ENCODE measurements around the gene INPP5E. TPM values are rescaled to one million over a fixed set of nuclear protein-coding genes. Genes with fewer than 3 reads are reported as not detected.
A peak's percentile ranks its signal among the peaks of the same experiment; 100 is the strongest.

INPP5E gene
- total RNA-seq, 2 experiments from 2014 or later: 17.2 to 19.4 TPM

GRCh38 chr9:136402067-136402466 lies 37.6 kb downstream of the INPP5E start:
- Mint-ChIP-seq H3K4me3 (peak overlapping the region; percentile 42), H3K9me3 (no peaks in the 10 kb centered on the region), H3K36me3 (ENCODE audit: low read depth) (peaks cover 35% of the 10 kb centered on the region), H3K27me3 (no peaks in the 10 kb centered on the region), H3K4me1 (ENCODE audit: low read depth) (peaks cover 48% of the 10 kb centered on the region), H3K27ac (peak overlapping the region; percentile 44)
- TF ChIP-seq CTCF (IDR thresholded peaks at IDR 0.05): no peak
- ATAC-seq (ENCODE audit: poor library complexity) (no peak), DNase-seq (no peak)
- Histone ChIP-seq H3K4me1 (ENCODE audit: insufficient read depth, low read length) (peaks cover 74% of the 10 kb centered on the region), H3K4me3 (ENCODE audit: low read length) (no peak overlapping the region), H3K36me3 (ENCODE audit: insufficient read depth, low read length) (peaks cover 27% of the 10 kb centered on the region), H3K27ac (ENCODE audit: low read depth in 1 of 2, low read length in 2 of 2) (no peak overlapping the region), H3K27me3 (ENCODE audit: control insufficient read depth in 1 of 2, insufficient read depth in 2 of 2, low read length in 2 of 2) (no peaks in the 10 kb centered on the region), H3K9me3 (ENCODE audit: control insufficient read depth in 1 of 2, insufficient read depth in 1 of 2, low read length in 2 of 2) (no peaks in the 10 kb centered on the region)
- ChIA-PET POLR2A (interaction anchor here (1.9 to 2.8 kb wide), 2 partner anchors 8 to 135 kb away, joined by 4 to 18 read pairs; partner anchors contain the start of genes ENTR1 and PMPCA), CTCF (interaction anchor here (3.2 kb wide), 1 partner anchor 39 kb away, joined by 12 read pairs; the partner anchor contains the start of gene DNLZ)
- intact Hi-C loops (cut with DNase I, micrococcal nuclease): loop anchor here in 1 of 2 experiments (10.0 kb wide), 3 partner anchors 143 to 437 kb away; partner anchors contain the start of genes NOTCH1, RABL6 and UBAC1

- Histone ChIP-seq H3K27me3 (ENCODE audit: control insufficient read depth in 1 of 2, insufficient read depth in 2 of 2, low read length in 2 of 2) (no peaks in the 10 kb centered on the region), H3K9me3 (ENCODE audit: control insufficient read depth in 1 of 2, insufficient read depth in 1 of 2, low read length in 2 of 2) (no peaks in the 10 kb centered on the region), H3K36me3 (ENCODE audit: insufficient read depth, low read length) (peaks cover 29% of the 10 kb centered on the region), H3K4me3 (ENCODE audit: low read length) (no peak overlapping the region), H3K27ac (ENCODE audit: low read depth in 1 of 2, low read length in 2 of 2) (no peak overlapping the region), H3K4me1 (ENCODE audit: insufficient read depth, low read length) (peaks cover 69% of the 10 kb centered on the region)
- no peaks in the 10 kb centered on the region for H3K9me3 Mint-ChIP-seq
- DNase-seq (no peak), ATAC-seq (ENCODE audit: poor library complexity) (no peak)
- H3K36me3 Mint-ChIP-seq (ENCODE audit: low read depth): peaks cover 38% of the 10 kb centered on the region
- peaks cover 48% of the 10 kb centered on the region for H3K4me1 Mint-ChIP-seq (ENCODE audit: low read depth)
- no peak for TF ChIP-seq CTCF (IDR thresholded peaks at IDR 0.05)
- ChIA-PET POLR2A (interaction anchor here (1.2 to 2.8 kb wide), 4 partner anchors 8 to 134 kb away, joined by 3 to 18 read pairs (median 6); partner anchors contain the start of genes DNLZ, ENTR1 and PMPCA), CTCF (interaction anchor here (1.2 to 3.2 kb wide), 3 partner anchors 8 to 38 kb away, joined by 3 to 12 read pairs (median 4); partner anchors contain the start of genes DNLZ and ENTR1)
- peak overlapping the region; percentile 49 for H3K27ac Mint-ChIP-seq
- intact Hi-C loops (cut with DNase I, micrococcal nuclease): loop anchor here in 1 of 2 experiments (2.0 to 10.0 kb wide), 5 partner anchors 37 to 437 kb away; partner anchors contain the start of genes INPP5E, NOTCH1, RABL6 and SEC16A
- H3K27me3 Mint-ChIP-seq: no peaks in the 10 kb centered on the region
- peak overlapping the region; percentile 74 for H3K4me3 Mint-ChIP-seq
These were observed 38.3 kb downstream of the INPP5E start for GRCh38 chr9:136401173-136401922.

DNA sequence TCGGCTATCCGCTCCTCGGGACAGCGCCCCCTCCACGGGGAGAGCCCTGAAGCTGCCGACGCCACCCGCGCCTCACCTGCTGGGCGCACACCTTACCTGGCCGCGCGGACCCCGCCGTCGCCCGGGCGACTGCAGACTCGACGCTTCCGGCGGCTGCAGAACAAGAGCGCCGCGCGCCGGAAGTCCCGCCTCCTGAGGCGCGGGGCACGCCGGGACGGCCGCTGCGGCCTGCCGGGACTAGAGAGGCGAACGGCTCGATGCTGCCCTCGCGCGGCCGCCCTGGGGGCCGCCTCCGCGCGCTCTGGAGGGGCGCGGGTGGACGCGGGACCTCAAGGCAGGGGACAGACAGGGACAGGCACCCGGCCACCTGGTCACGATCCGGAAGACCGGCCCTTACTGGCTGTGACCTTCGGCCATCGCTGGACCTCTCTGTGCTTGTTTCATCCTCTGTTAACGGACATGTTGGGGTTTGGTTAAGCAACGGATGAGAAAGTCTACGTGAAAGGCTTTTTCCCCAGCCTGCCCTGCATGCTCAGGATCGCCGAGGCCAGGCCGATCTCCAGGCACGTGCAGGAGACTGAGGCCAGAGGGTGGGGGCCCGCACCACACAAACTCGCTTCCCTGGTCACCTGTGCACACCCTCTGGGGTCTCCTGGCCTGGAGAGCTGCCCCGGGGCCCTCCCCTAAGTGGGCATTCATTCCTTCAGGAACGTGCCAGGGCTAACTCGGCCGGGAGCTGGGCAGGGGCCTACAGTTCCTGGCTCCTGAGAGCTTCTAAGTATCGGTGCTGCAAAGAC lies 39.4 kb downstream of the INPP5E start, which contains the start of gene SNAPC4:
TSS of gene SNAPC4 (minus strand) at position 133 of the 797 bp plus-strand sequence. CDS start 1,742 bp downstream, outside the sequence.
- H3K27me3 ChIP-seq (ENCODE audit: control insufficient read depth in 1 of 2, insufficient read depth in 2 of 2, low read length in 2 of 2): no peaks in the 10 kb centered on the region
- no peak within 1 kb of the TSS for H3K27ac ChIP-seq (ENCODE audit: low read depth in 1 of 2, low read length in 2 of 2)
- peak within 1 kb of the TSS; percentile 72 for H3K4me3 ChIP-seq (ENCODE audit: low read length)
- peaks cover 59% of the 10 kb centered on the region for H3K4me1 ChIP-seq (ENCODE audit: insufficient read depth, low read length)
- H3K27me3 Mint-ChIP-seq: no peaks in the 10 kb centered on the region
- ChIA-PET CTCF (interaction anchor here (1.2 to 3.2 kb wide), 4 partner anchors 10 to 37 kb away, joined by 3 to 12 read pairs (median 6); partner anchors contain the start of genes DNLZ, ENTR1 and PMPCA), POLR2A (interaction anchor here (1.2 to 2.8 kb wide), 4 partner anchors 9 to 133 kb away, joined by 3 to 18 read pairs (median 6); partner anchors contain the start of genes DNLZ, ENTR1 and PMPCA)
- H3K9me3 Mint-ChIP-seq: no peaks in the 10 kb centered on the region
- H3K36me3 ChIP-seq (ENCODE audit: insufficient read depth, low read length): peaks cover 34% of the 10 kb centered on the region
- H3K27ac Mint-ChIP-seq: peak within 1 kb of the TSS; percentile 55
- H3K4me3 Mint-ChIP-seq: peak within 1 kb of the TSS; percentile 88
- H3K4me1 Mint-ChIP-seq (ENCODE audit: low read depth): peaks cover 41% of the 10 kb centered on the region
- H3K36me3 Mint-ChIP-seq (ENCODE audit: low read depth): peaks cover 32% of the 10 kb centered on the region
- DNase-seq (peak; percentile 75 to 95 (median 86)), ATAC-seq (ENCODE audit: poor library complexity) (peak; percentile 66)
- no peaks in the 10 kb centered on the region for H3K9me3 ChIP-seq (ENCODE audit: control insufficient read depth in 1 of 2, insufficient read depth in 1 of 2, low read length in 2 of 2)
- peak; percentile 87 for TF ChIP-seq CTCF (IDR thresholded peaks at IDR 0.05)
- intact Hi-C loops (cut with DNase I, micrococcal nuclease): loop anchor here in 1 of 2 experiments (1.0 to 10.0 kb wide), 8 partner anchors 10 to 435 kb away; partner anchors contain the start of genes DNLZ, ENTR1, INPP5E and NOTCH1
